NCI-H2107 treated with DMSO at 0.1 percent for 48 hours (cell line): ENCODE measurements around the gene STEAP4.

Source experiments
- DNase-seq: peaks from one replicate; lab custom pipeline; 2025; ENCODE audit not compliant: unreplicated experiment; lab: John Stamatoyannopoulos, UW

The STEAP4 gene

DNA sequence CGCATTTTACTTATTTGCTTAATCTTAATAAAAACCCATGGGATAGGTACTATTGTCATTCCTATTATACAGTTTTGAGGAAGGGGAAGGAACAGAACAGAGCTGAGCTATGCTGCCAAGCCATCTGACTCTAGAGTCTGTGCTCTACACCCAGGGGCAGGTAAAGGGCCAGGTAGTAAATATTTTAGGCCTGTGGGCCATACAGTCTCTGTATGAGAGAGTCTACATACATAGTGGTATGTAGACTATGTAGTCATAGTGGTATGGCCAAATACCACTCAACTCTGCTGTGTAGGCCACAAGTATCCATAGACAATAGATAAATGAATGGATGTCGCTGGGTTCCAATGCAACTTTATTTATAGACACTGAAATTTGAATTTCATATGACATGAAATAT lies 83.4 kb downstream of the STEAP4 start:
- DNase-seq = no peak
